Ishikawa (cell line): Measurements from ENCODE around the gene PKIG.
A peak's percentile ranks its signal among the peaks of the same experiment; 100 is the strongest.

Experiments
- CEBPB ChIP-seq: IDR thresholded peaks from 2 replicates; pipeline ENCODE4 v1.6.1; 2012
- CREB1 ChIP-seq: IDR thresholded peaks from 2 replicates; pipeline ENCODE4 v1.6.1; 2012; ENCODE audit warnings: low read depth
- EGR1 ChIP-seq: IDR thresholded peaks from 2 replicates; pipeline ENCODE4 v1.6.1; 2012
- EP300 ChIP-seq: IDR thresholded peaks from 2 replicates; pipeline ENCODE4 v1.6.1; 2012; ENCODE audit warnings: borderline replicate concordance
- FOXM1 ChIP-seq: IDR thresholded peaks from 2 replicates; pipeline ENCODE4 v1.6.1; 2012; ENCODE audit warnings: low read depth, borderline replicate concordance
- MAX ChIP-seq: IDR thresholded peaks from 2 replicates; pipeline ENCODE4 v1.6.1; 2012
- NFIC ChIP-seq: IDR thresholded peaks from 2 replicates; pipeline ENCODE4 v1.6.1; 2012
- RAD21 ChIP-seq: IDR thresholded peaks from 2 replicates; pipeline ENCODE4 v1.6.1; 2012; ENCODE audit warnings: low read depth
- REST ChIP-seq: IDR thresholded peaks from 2 replicates; pipeline ENCODE4 v1.6.1; 2012; ENCODE audit warnings: low read depth, mild to moderate bottlenecking
- TAF1 ChIP-seq: IDR thresholded peaks from 2 replicates; pipeline ENCODE4 v1.6.1; 2012; ENCODE audit warnings: low read depth, mild to moderate bottlenecking
- TCF12 ChIP-seq: IDR thresholded peaks from 2 replicates; pipeline ENCODE4 v1.6.1; 2012; ENCODE audit warnings: low read depth
- TEAD4 ChIP-seq: IDR thresholded peaks from 2 replicates; pipeline ENCODE4 v1.6.1; 2012
- USF1 ChIP-seq: IDR thresholded peaks from 2 replicates; pipeline ENCODE4 v1.6.1; 2012
- YY1 ChIP-seq: IDR thresholded peaks from 2 replicates; pipeline ENCODE4 v1.6.1; 2012; ENCODE audit warnings: low read depth
- ZBTB7A ChIP-seq: IDR thresholded peaks from 2 replicates; pipeline ENCODE4 v1.6.1; 2012; ENCODE audit warnings: low read depth

Gene PKIG

GRCh38 chr20:44609516-44610312 is 27.3 kb downstream of the PKIG start:
- TF ChIP-seq CEBPB = no peak
- TF ChIP-seq FOXM1 = no peak
- TF ChIP-seq EGR1 = no peak
- no peak; the same call in 1 of the 2 replicates for TF ChIP-seq TEAD4
- TF ChIP-seq USF1 = peak; percentile 55
- peak; percentile 63; the same call in 1 of the 2 replicates for TF ChIP-seq MAX
- no peak for TF ChIP-seq NFIC
- TF ChIP-seq ZBTB7A = no peak
- no peak; the same call in 1 of the 2 replicates for TF ChIP-seq TCF12
- TF ChIP-seq EP300 = no peak
- no peak for TF ChIP-seq REST
- peak; percentile 52; the same call in 1 of the 2 replicates for TF ChIP-seq TAF1
- no peak for TF ChIP-seq YY1
- TF ChIP-seq CREB1 = no peak
- TF ChIP-seq RAD21 = peak; percentile 98

- TF ChIP-seq YY1 (no peak), CEBPB (no peak), FOXM1 (no peak), TCF12 (no peak), NFIC (no peak), RAD21 (no peak), REST (no peak), USF1 (no peak), CREB1 (no peak)
These were observed 28.1 kb downstream of the PKIG start for GRCh38 chr20:44610313-44610962.

GRCh38 chr20:44613575-44613974 is 31.2 kb downstream of the PKIG start:
- TF ChIP-seq TEAD4 = no peak
- no peak for TF ChIP-seq NFIC
- TF ChIP-seq TCF12 = no peak
- TF ChIP-seq EGR1 = no peak
- no peak for TF ChIP-seq EP300
- TF ChIP-seq MAX = no peak
- TF ChIP-seq CEBPB = no peak
- no peak for TF ChIP-seq ZBTB7A
- no peak for TF ChIP-seq CREB1
- TF ChIP-seq YY1 = no peak
- TF ChIP-seq USF1 = no peak
- no peak for TF ChIP-seq REST
- TF ChIP-seq TAF1 = no peak
- TF ChIP-seq RAD21 = no peak
- no peak for TF ChIP-seq FOXM1

- TF ChIP-seq ZBTB7A (no peak), TEAD4 (no peak), FOXM1 (no peak), TCF12 (no peak), CREB1 (no peak), YY1 (no peak), MAX (no peak), NFIC (no peak), CEBPB (no peak), RAD21 (no peak), TAF1 (no peak), USF1 (no peak)
These were observed 32.1 kb downstream of the PKIG start for GRCh38 chr20:44614525-44614924.
